PC-9 (cell line): ENCODE measurements around the gene SIAH3. TPM values are rescaled to one million over a fixed set of nuclear protein-coding genes. Genes with fewer than 3 reads are reported as not detected.

ENCODE experiments used
- BruUV-seq: library from RNA; stranded (reverse); fragments of 400-500 nt; replicated peaks from 2 replicates; lab custom pipeline; 2021; lab: Mats Ljungman, UMichigan
- CTCF ChIA-PET: fragments of 300-600 bp; sonication (Branson Sonifier 250); formaldehyde crosslinking; loops from one replicate; lab custom pipeline; 2022; ENCODE audit warnings: antibody characterized with exemption; lab: Charles Lee
- POLR2A ChIA-PET: fragments of 300-600 bp; sonication (Branson Sonifier 250); formaldehyde crosslinking; loops from one replicate; lab custom pipeline; 2022; ENCODE audit warnings: antibody characterized with exemption; ENCODE audit not compliant: unreplicated experiment; lab: Charles Lee
- DNase-seq, 2 experiments: peaks; one replicate each; pipeline versions ENCODE4 v3.0.0 to v3.0.0-alpha.2; 2015 to 2022; ENCODE audit warnings: mixed read lengths in 1 of 2
- H2AFZ ChIP-seq: fragments of 200-600 bp; sonication (generic); 2 replicates; pipeline ENCODE4 v1.8.1; 2017; ENCODE audit warnings: antibody characterized with exemption
- H3F3A ChIP-seq: fragments of 200-600 bp; sonication (generic); 2 replicates; pipeline ENCODE4 v1.8.1; 2017; ENCODE audit warnings: antibody characterized with exemption, mild to moderate bottlenecking, low read depth; ENCODE audit not compliant: insufficient read depth
- H3K27ac ChIP-seq: fragments of 200-600 bp; sonication (generic); 2 replicates; pipeline ENCODE4 v1.6.1; 2016; ENCODE audit warnings: mixed run types
- H3K27me3 ChIP-seq: fragments of 200-600 bp; sonication (generic); 2 replicates; pipeline ENCODE4 v1.6.1; 2016; ENCODE audit warnings: low read depth, mixed run types; ENCODE audit not compliant: insufficient read depth
- H3K36me3 ChIP-seq: fragments of 200-600 bp; sonication (generic); 2 replicates; pipeline ENCODE4 v1.6.1; 2016; ENCODE audit warnings: low read depth, mixed run types
- H3K4me1 ChIP-seq: fragments of 200-600 bp; sonication (generic); replicated peaks from 2 replicates; pipeline ENCODE4 v1.6.1; 2016; ENCODE audit warnings: mixed run types; ENCODE audit not compliant: insufficient read depth
- H3K4me2 ChIP-seq: fragments of 200-600 bp; sonication (generic); 2 replicates; pipeline ENCODE4 v1.6.1; 2017; ENCODE audit warnings: mixed run types
- H3K4me3 ChIP-seq: fragments of 200-600 bp; sonication (generic); 2 replicates; pipeline ENCODE4 v1.6.1; 2016; ENCODE audit warnings: mixed run types
- H3K79me2 ChIP-seq: fragments of 200-600 bp; sonication (generic); 2 replicates; pipeline ENCODE4 v1.6.1; 2017; ENCODE audit warnings: low read depth, mixed run types
- H3K9me2 ChIP-seq: fragments of 200-600 bp; sonication (generic); 2 replicates; pipeline ENCODE4 v1.8.1; 2017; ENCODE audit warnings: mild to moderate bottlenecking; ENCODE audit not compliant: insufficient read depth
- H3K9me3 ChIP-seq: fragments of 200-600 bp; sonication (generic); 2 replicates; pipeline ENCODE4 v1.8.1; 2016; ENCODE audit warnings: low read depth; ENCODE audit not compliant: insufficient read depth
- H4K20me1 ChIP-seq: fragments of 200-600 bp; sonication (generic); 2 replicates; pipeline ENCODE4 v1.8.1; 2017; ENCODE audit not compliant: insufficient read depth
- CTCF ChIP-seq: fragments of 200-600 bp; sonication (generic); conservative IDR thresholded peaks from 2 replicates; pipeline ENCODE4 v1.6.1; 2017; ENCODE audit warnings: mixed run types, antibody characterized with exemption, mild to moderate bottlenecking, moderate library complexity
- EZH2 ChIP-seq: fragments of 200-600 bp; sonication (generic); IDR thresholded peaks from 2 replicates; pipeline ENCODE4 v1.8.0; 2017; ENCODE audit warnings: antibody characterized with exemption, low read depth
- intact Hi-C: fragments of 100-400 bp; cut with micrococcal nuclease; formaldehyde crosslinking; loops from one replicate; pipeline ENCODE4 v1.10.0; 2022; ENCODE audit not compliant: unreplicated experiment
- total RNA-seq: library from RNA; stranded (reverse); gene quantifications from 2 replicates; pipeline ENCODE4 v1.2.3, GENCODE V29; 2021

SIAH3 gene
- total RNA-seq, 1 experiment from 2014 or later: not detected

- POLR2A ChIA-PET: interaction anchor here (0.7 kb wide), 1 partner anchor 1853 kb away, joined by 9 read pairs; no protein-coding TSS in a partner anchor
- no peaks in the 10 kb centered on the region for H3K79me2 ChIP-seq
- no TSS peak for BruUV-seq
Observed at GRCh38 chr13:45849408-45849807, 2.1 kb downstream of the SIAH3 start.

GRCh38 chr13:45847554-45848224 is 3.9 kb downstream of the SIAH3 start:
- H3K4me3 ChIP-seq: no peak overlapping the region
- no peak overlapping the region for H3K4me2 ChIP-seq
- ChIA-PET POLR2A (no interaction called here), CTCF (no interaction called here)
- DNase-seq: no peak
- BruUV-seq: no TSS peak
- no peak overlapping the region for H3K27ac ChIP-seq
- intact Hi-C loops: no loop called here
- H4K20me1 ChIP-seq: no peaks in the 10 kb centered on the region
- H3K9me3 ChIP-seq: no peaks in the 10 kb centered on the region
- H2AFZ ChIP-seq: no peak overlapping the region
- no peaks in the 10 kb centered on the region for H3K36me3 ChIP-seq
- no peaks in the 10 kb centered on the region for H3K9me2 ChIP-seq
- no peaks in the 10 kb centered on the region for H3K4me1 ChIP-seq
- H3F3A ChIP-seq: no peaks in the 10 kb centered on the region
- no peaks in the 10 kb centered on the region for H3K79me2 ChIP-seq
- TF ChIP-seq CTCF (no peak), EZH2 (no peak)
- H3K27me3 ChIP-seq: peaks cover 81% of the 10 kb centered on the region

More at GRCh38 chr13:45849408-45849807, 2.1 kb downstream of the SIAH3 start:
- Histone ChIP-seq H3K27ac (no peak overlapping the region), H3K4me2 (no peak overlapping the region), H3K4me1 (no peaks in the 10 kb centered on the region), H4K20me1 (no peaks in the 10 kb centered on the region), H3K9me3 (peaks cover 2% of the 10 kb centered on the region), H3K9me2 (no peaks in the 10 kb centered on the region), H2AFZ (no peak overlapping the region), H3K4me3 (no peak overlapping the region), H3F3A (no peaks in the 10 kb centered on the region), H3K27me3 (peaks cover 83% of the 10 kb centered on the region), H3K36me3 (no peaks in the 10 kb centered on the region)
- no peak for TF ChIP-seq EZH2
- TF ChIP-seq CTCF: no peak
- DNase-seq: no peak
- intact Hi-C loops: no loop called here
- CTCF ChIA-PET: no interaction called here

GRCh38 chr13:45846681-45847080 is 4.9 kb downstream of the SIAH3 start:
- intact Hi-C loops: no loop called here
- Histone ChIP-seq H3K9me3 (no peaks in the 10 kb centered on the region), H3K4me1 (no peaks in the 10 kb centered on the region), H3K27me3 (peaks cover 75% of the 10 kb centered on the region), H3K79me2 (no peaks in the 10 kb centered on the region), H3K27ac (no peak overlapping the region), H3K4me3 (no peak overlapping the region), H3K36me3 (no peaks in the 10 kb centered on the region), H2AFZ (no peak overlapping the region), H3K4me2 (no peak overlapping the region), H3K9me2 (no peaks in the 10 kb centered on the region), H3F3A (no peaks in the 10 kb centered on the region), H4K20me1 (no peaks in the 10 kb centered on the region)
- BruUV-seq: no TSS peak
- ChIA-PET POLR2A (no interaction called here), CTCF (no interaction called here)
- TF ChIP-seq EZH2 (no peak), CTCF (no peak)
- DNase-seq: no peak
